GM12891 (cell line): ENCODE measurements around the gene LCN6.

ENCODE experiments used
- POLR2A ChIP-seq: IDR thresholded peaks from 2 replicates; pipeline ENCODE4 v1.6.1; 2011; ENCODE audit warnings: low read depth, low read length, control low read depth
- POLR2AphosphoS5 ChIP-seq: IDR thresholded peaks from 2 replicates; pipeline ENCODE4 v1.6.1; 2011; ENCODE audit warnings: low read depth, low read length, control low read depth
- TAF1 ChIP-seq: IDR thresholded peaks from 2 replicates; pipeline ENCODE4 v1.6.1; 2011; ENCODE audit warnings: low read depth, low read length, control low read depth

DNA sequence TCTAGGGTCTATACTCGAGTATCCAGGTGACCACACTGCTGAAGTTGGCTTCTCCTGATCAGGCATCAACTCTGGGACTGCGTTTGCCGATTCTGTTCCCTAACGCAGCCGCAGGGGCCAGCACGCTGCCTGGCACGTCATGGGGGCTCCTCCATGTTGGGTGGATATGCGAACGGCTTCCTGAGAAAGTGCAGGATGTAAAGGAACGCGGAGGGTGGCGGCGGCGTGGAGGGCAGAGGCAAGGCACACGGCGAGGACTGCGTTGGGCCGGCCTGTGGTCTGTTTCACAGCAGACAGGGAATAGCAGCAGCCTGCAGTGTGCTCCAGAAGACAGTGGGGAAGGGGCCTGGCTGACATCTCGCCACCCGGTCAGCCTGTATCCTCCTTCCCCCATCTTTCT is 9.4 kb downstream of the LCN6 start:
- TF ChIP-seq POLR2A (no peak), TAF1 (no peak), POLR2AphosphoS5 (no peak)
